Stomach (tissue), 9 donors: Measurements from ENCODE around the gene ZCWPW1. TPM values are rescaled to one million over a fixed set of nuclear protein-coding genes. Genes with fewer than 3 reads are reported as not detected.

ENCODE experiments used
- DNase-seq, 2 donors: peaks; one replicate each; pipeline versions ENCODE4 v3.0.0 to v3.0.0-alpha.2; 2013 to 2019
- H3K27ac ChIP-seq, 5 donors: fragments of 200-600 bp in 4 of 5; sonication (generic) in 4 of 5; one replicate each; pipeline ENCODE4 v1.5.1; 2013 to 2019; ENCODE audit warnings: mild to moderate bottlenecking in 1 of 5, moderate library complexity in 1 of 5
- H3K27me3 ChIP-seq, 3 donors: fragments of 200-600 bp; sonication (generic); one replicate each; pipeline ENCODE4 v1.5.1; 2017 to 2019; ENCODE audit warnings: mixed run types in 1 of 3
- H3K36me3 ChIP-seq, 4 donors: fragments of 200-600 bp; sonication (generic); 1 replicate in 3 of 4; 2 replicates in 1 of 4; pipeline ENCODE4 v1.5.1; 2016 to 2019
- H3K4me1 ChIP-seq, 4 donors: fragments of 200-600 bp; sonication (generic); one replicate each; pipeline ENCODE4 v1.5.1; 2016 to 2019
- H3K4me3 ChIP-seq, 4 donors: fragments of 200-600 bp; sonication (generic) in 3 of 4; one replicate each; pipeline ENCODE4 v1.5.1; 2016 to 2019; ENCODE audit warnings: mild to moderate bottlenecking in 1 of 4
- H3K9me3 ChIP-seq, 4 donors: fragments of 200-600 bp; sonication (generic); one replicate each; pipeline ENCODE4 v1.5.1; 2016 to 2019
- CTCF ChIP-seq, 7 experiments: fragments of 450-650 bp in 4 of 7; fragments of 200-600 bp in 3 of 7; sonication (generic) in 3 of 7; IDR thresholded peaks; one replicate each; pipeline ENCODE4 v1.5.1; 2016 to 2019; ENCODE audit warnings: antibody characterized with exemption in 7 of 7, control low read depth in 2 of 7, mild to moderate bottlenecking in 1 of 7
- EP300 ChIP-seq: sonication (generic); formaldehyde crosslinking; IDR thresholded peaks from one replicate; pipeline ENCODE4 v1.6.1; 2017; ENCODE audit warnings: antibody characterized with exemption
- POLR2A ChIP-seq, 4 donors: fragments of 450-650 bp; IDR thresholded peaks; one replicate each; pipeline ENCODE4 v1.6.1; 2016; ENCODE audit warnings: antibody characterized with exemption in 4 of 4, control low read depth in 2 of 4, mild to moderate bottlenecking in 1 of 4, moderate library complexity in 1 of 4
- POLR2AphosphoS5 ChIP-seq, 3 donors: sonication (generic); formaldehyde crosslinking; IDR thresholded peaks; one replicate each; pipeline ENCODE4 v1.6.1; 2016; ENCODE audit warnings: antibody characterized with exemption in 3 of 3
- WGBS, 5 donors: extraction: QIAGEN DNeasy Blood & Tissue Kit in 3 of 5; methylation state at CpG; one replicate each; pipeline versions ENCODE4 v1.1.5 to v1.1.7; 2013 to 2018; 5-methylcytosine and 5-hydroxymethylcytosine counted together
- intact Hi-C: fragments of 100-400 bp; cut with DNase I; formaldehyde crosslinking; loops from one replicate; pipeline ENCODE4 v1.15.1; 2023; ENCODE audit warnings: low total_unique reads
- polyA plus RNA-seq, 3 donors: library from polyadenylated mRNA; stranded (reverse); fragments of 200-250 nt; gene quantifications; one replicate each; pipeline ENCODE4 v1.2.3, GENCODE V29; 2013
- total RNA-seq, 5 donors: library from RNA; depleted of rRNA; stranded (reverse); fragments of >200 nt; gene quantifications; one replicate each; pipeline versions ENCODE4 v1.1.0 to v1.2.3, GENCODE V29; 2014 to 2016
- donor health status: healthy with polysubstance abuse.
- donor health status: Bipolar disorder and iron deficiency.
- donor health status: healthy.

The ZCWPW1 gene
- total and polyA plus RNA-seq, 8 donors, result 0.89 to 44.3 (median 5.2) TPM; not detected in 1

GRCh38 chr7:100435401-100436304 is 7.2 kb upstream of the ZCWPW1 start:
- no peaks in the 10 kb centered on the region for H3K9me3 ChIP-seq
- peak overlapping the region; percentile 96 to 99 (median 97) for H3K27ac ChIP-seq
- H3K4me1 ChIP-seq, result peaks cover 32 to 55% (median 54%) of the 10 kb centered on the region in 4 donors
- TF ChIP-seq POLR2A (IDR thresholded peaks at IDR 0.05) (peak in 1 of 4 donors; percentile 36), POLR2AphosphoS5 (IDR thresholded peaks at IDR 0.05) (peak in 2 of 3 donors; percentile 18 to 38), EP300 (no peak)
- intact Hi-C loops, result no loop called here
- peak; percentile 64 to 80 for DNase-seq
- H3K36me3 ChIP-seq, result peaks cover 12 to 43% (median 32%) of the 10 kb centered on the region in 4 donors
- WGBS, 5 donors, result 0 to 5% (median 2%) methylated on average over 33 to 79 of the region's 81 CpGs
- H3K27me3 ChIP-seq, result no peaks in the 10 kb centered on the region
- peak overlapping the region; percentile 78 to 97 (median 86) for H3K4me3 ChIP-seq

GRCh38 chr7:100434297-100435144 is 6.0 kb upstream of the ZCWPW1 start:
- DNase-seq, result peak in 1 of 2 donors; percentile 6
- peak overlapping the region; percentile 78 to 97 (median 86) for H3K4me3 ChIP-seq
- intact Hi-C loops, result no loop called here
- peaks cover 36 to 62% (median 59%) of the 10 kb centered on the region in 4 donors for H3K4me1 ChIP-seq
- H3K27ac ChIP-seq, result peak overlapping the region in 4 of 5 donors; percentile 97 to 99 (median 97)
- WGBS, 5 donors, result 69 to 77% (median 75%) methylated on average over 21 to 22 of the region's 22 CpGs
- TF ChIP-seq CTCF (IDR thresholded peaks at IDR 0.05) (no peak), EP300 (no peak), POLR2A (IDR thresholded peaks at IDR 0.05) (no peak), POLR2AphosphoS5 (IDR thresholded peaks at IDR 0.05) (no peak)
- H3K9me3 ChIP-seq, result no peaks in the 10 kb centered on the region
- peaks cover 12 to 43% (median 32%) of the 10 kb centered on the region in 4 donors for H3K36me3 ChIP-seq
- H3K27me3 ChIP-seq, result no peaks in the 10 kb centered on the region

- peak overlapping the region in 3 of 5 donors; percentile 8 to 97 (median 26) for H3K27ac ChIP-seq
- TF ChIP-seq POLR2A (IDR thresholded peaks at IDR 0.05) (no peak), POLR2AphosphoS5 (IDR thresholded peaks at IDR 0.05) (no peak), EP300 (no peak), CTCF (IDR thresholded peaks at IDR 0.05) (no peak)
- H3K36me3 ChIP-seq, result peaks cover 12 to 43% (median 32%) of the 10 kb centered on the region in 4 donors
- no peaks in the 10 kb centered on the region for H3K9me3 ChIP-seq
- no peak overlapping the region for H3K4me3 ChIP-seq
- H3K27me3 ChIP-seq, result no peaks in the 10 kb centered on the region
- peaks cover 36 to 62% (median 59%) of the 10 kb centered on the region in 4 donors for H3K4me1 ChIP-seq
- WGBS, 5 donors, result 74 to 78% (median 77%) methylated on average over 10 of the region's 10 CpGs
- intact Hi-C loops, result no loop called here
- peak in 1 of 2 donors; percentile 14 for DNase-seq
Measured at GRCh38 chr7:100433592-100434296, 5.2 kb upstream of the ZCWPW1 start.

- peaks cover 12 to 43% (median 32%) of the 10 kb centered on the region in 4 donors for H3K36me3 ChIP-seq
- no peaks in the 10 kb centered on the region for H3K27me3 ChIP-seq
- peak overlapping the region in 3 of 5 donors; percentile 8 to 100 (median 24) for H3K27ac ChIP-seq
- DNase-seq, result peak in 1 of 2 donors; percentile 5
- intact Hi-C loops, result no loop called here
- H3K9me3 ChIP-seq, result no peaks in the 10 kb centered on the region
- no peak overlapping the region for H3K4me3 ChIP-seq
- H3K4me1 ChIP-seq, result peaks cover 36 to 62% (median 59%) of the 10 kb centered on the region in 4 donors
- WGBS, 5 donors, result 63 to 76% (median 71%) methylated on average over 3 to 4 of the region's 4 CpGs
- TF ChIP-seq EP300, result no peak
- TF ChIP-seq CTCF (IDR thresholded peaks at IDR 0.05), result no peak
- no peak for TF ChIP-seq POLR2AphosphoS5 (IDR thresholded peaks at IDR 0.05)
- TF ChIP-seq POLR2A (IDR thresholded peaks at IDR 0.05), result no peak
Measured at GRCh38 chr7:100433276-100433591, 4.7 kb upstream of the ZCWPW1 start.
